Activated T-cell treated with anti-CD3 and anti-CD28 coated beads, Interleukin-2, amount 50 U/mL, for 72 hours (primary cell): ENCODE results near the gene FIGN. TPM values are rescaled to one million over a fixed set of nuclear protein-coding genes. Genes with fewer than 3 reads are reported as not detected.

Source experiments
- ATAC-seq, 2 donors: fragments of 150-1000 bp; cut with Tn5 transposase; replicated peaks in 1 of 2; 2 replicates each; pipeline ENCODE4 v1.10.0; 2021; ENCODE audit warnings: moderate library complexity in 2 of 2, mild to moderate bottlenecking in 1 of 2
- DNase-seq, 2 donors: peaks; one replicate each; pipeline ENCODE4 v3.0.0; 2021 to 2022; ENCODE audit warnings: mixed read lengths in 1 of 2
- H3K27ac Mint-ChIP-seq: one replicate; pipeline ENCODE4 v1.8.0; 2022; ENCODE audit warnings: mild to moderate bottlenecking, moderate library complexity, mixed read lengths
- H3K27me3 Mint-ChIP-seq: one replicate; pipeline ENCODE4 v1.8.0; 2022; ENCODE audit warnings: low read depth, mixed read lengths
- H3K36me3 Mint-ChIP-seq, 2 donors: one replicate each; pipeline ENCODE4 v1.8.0; 2022; ENCODE audit warnings: mixed read lengths in 2 of 2, mild to moderate bottlenecking in 1 of 2; ENCODE audit not compliant: insufficient read depth in 2 of 2
- H3K4me1 Mint-ChIP-seq: one replicate; pipeline ENCODE4 v1.8.0; 2022; ENCODE audit warnings: low read depth, mixed read lengths
- H3K4me3 Mint-ChIP-seq, 2 donors: one replicate each; pipeline ENCODE4 v1.8.0; 2022; ENCODE audit warnings: mild to moderate bottlenecking in 2 of 2, mixed read lengths in 2 of 2, moderate library complexity in 2 of 2
- H3K9me3 Mint-ChIP-seq, 2 donors: one replicate each; pipeline ENCODE4 v1.8.0; 2022; ENCODE audit warnings: mixed read lengths in 2 of 2
- total RNA-seq, 2 donors: library from RNA; stranded (reverse); gene quantifications; one replicate each; pipeline ENCODE4 v1.2.3, GENCODE V29; 2022

Gene FIGN
- total RNA-seq, 2 donors from 2014 or later: not detected

DNA sequence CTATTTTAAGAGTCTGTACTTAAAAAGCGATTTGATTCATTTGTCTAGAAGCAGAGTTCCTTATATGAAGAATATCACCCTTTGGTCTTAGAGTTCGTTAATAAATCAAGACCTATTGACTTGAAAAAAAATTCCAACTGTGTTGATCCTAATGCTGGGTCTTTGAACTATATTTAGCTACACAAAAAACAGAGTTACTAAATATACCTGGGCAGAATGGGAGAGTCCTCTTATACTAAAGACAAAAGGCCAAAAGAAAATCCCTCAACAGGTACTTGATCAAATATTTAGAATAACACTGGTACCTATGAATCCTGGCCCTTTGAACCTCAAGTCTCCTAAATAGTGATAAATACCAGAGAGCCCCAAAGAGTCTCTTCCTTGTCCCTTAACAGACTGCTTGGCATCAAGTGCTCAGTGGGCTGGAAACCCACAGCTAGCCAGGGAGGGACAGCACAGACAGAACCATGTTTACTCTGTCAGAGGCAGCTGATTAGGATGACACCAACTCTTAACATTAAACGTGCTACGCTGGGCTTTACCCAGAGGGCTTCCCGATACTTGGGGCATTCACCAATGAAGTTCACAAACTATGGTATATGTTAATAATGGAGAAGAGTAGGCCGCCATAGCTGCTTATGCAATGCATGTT is 95.1 kb downstream of the FIGN start:
- H3K9me3 Mint-ChIP-seq: no peaks in the 10 kb centered on the region

GRCh38 chr2:163637871-163638270 is 97.9 kb downstream of the FIGN start:
- H3K27ac Mint-ChIP-seq: no peak overlapping the region
- peaks cover 0 to 2% of the 10 kb centered on the region in 2 donors for H3K36me3 Mint-ChIP-seq
- peaks cover 2 to 3% of the 10 kb centered on the region in 2 donors for H3K9me3 Mint-ChIP-seq
- no peak overlapping the region for H3K4me3 Mint-ChIP-seq
- no peak for ATAC-seq
- no peaks in the 10 kb centered on the region for H3K4me1 Mint-ChIP-seq
- DNase-seq: no peak
- no peaks in the 10 kb centered on the region for H3K27me3 Mint-ChIP-seq

More for the DNA sequence above, 95.1 kb downstream of the FIGN start:
- Mint-ChIP-seq H3K27me3 (no peaks in the 10 kb centered on the region), H3K4me3 (no peak overlapping the region), H3K4me1 (no peaks in the 10 kb centered on the region), H3K36me3 (no peaks in the 10 kb centered on the region), H3K27ac (no peak overlapping the region)
- no peak for ATAC-seq
- no peak for DNase-seq

DNA sequence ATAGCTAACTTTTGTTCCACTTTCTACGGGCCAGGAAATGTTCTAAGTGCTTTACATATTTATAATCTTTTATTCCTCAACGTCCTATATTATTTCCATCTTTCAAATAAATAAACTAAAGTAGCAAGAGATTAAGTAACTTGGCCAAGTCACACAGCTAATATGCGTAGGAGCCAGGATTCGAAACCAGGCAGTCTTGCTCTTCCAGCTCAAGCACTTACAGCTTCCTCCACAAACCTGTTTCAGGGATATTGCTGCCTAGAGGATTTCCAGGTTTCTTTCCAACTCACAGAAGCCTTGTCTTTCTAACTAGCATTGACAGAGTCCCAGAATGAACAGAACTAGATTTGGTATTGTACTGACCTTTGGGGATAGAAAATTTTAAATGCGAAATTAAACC is 102.5 kb downstream of the FIGN start:
- ATAC-seq (no peak), DNase-seq (no peak)
- Mint-ChIP-seq H3K36me3 (peaks cover 0 to 2% of the 10 kb centered on the region in 2 donors), H3K4me1 (no peaks in the 10 kb centered on the region), H3K27me3 (no peaks in the 10 kb centered on the region), H3K27ac (no peak overlapping the region), H3K4me3 (no peak overlapping the region), H3K9me3 (peaks cover 2 to 3% of the 10 kb centered on the region in 2 donors)

GRCh38 chr2:163630836-163631235 is 105.0 kb downstream of the FIGN start:
- no peak overlapping the region for H3K27ac Mint-ChIP-seq
- DNase-seq (no peak), ATAC-seq (no peak)
- peaks cover 2 to 3% of the 10 kb centered on the region in 2 donors for H3K9me3 Mint-ChIP-seq
- H3K36me3 Mint-ChIP-seq: peaks cover 0 to 2% of the 10 kb centered on the region in 2 donors
- no peak overlapping the region for H3K4me3 Mint-ChIP-seq
- H3K27me3 Mint-ChIP-seq: no peaks in the 10 kb centered on the region
- H3K4me1 Mint-ChIP-seq: no peaks in the 10 kb centered on the region

GRCh38 chr2:163626639-163627109 is 109.1 kb downstream of the FIGN start:
- no peaks in the 10 kb centered on the region for H3K36me3 Mint-ChIP-seq
- no peaks in the 10 kb centered on the region for H3K9me3 Mint-ChIP-seq
- DNase-seq: no peak
- H3K4me3 Mint-ChIP-seq: no peak overlapping the region
- H3K27me3 Mint-ChIP-seq: no peaks in the 10 kb centered on the region
- H3K4me1 Mint-ChIP-seq: no peaks in the 10 kb centered on the region
- no peak overlapping the region for H3K27ac Mint-ChIP-seq
- ATAC-seq: no peak

- DNase-seq (no peak), ATAC-seq (no peak)
- no peaks in the 10 kb centered on the region for H3K9me3 Mint-ChIP-seq
- no peaks in the 10 kb centered on the region for H3K36me3 Mint-ChIP-seq
- no peak overlapping the region for H3K27ac Mint-ChIP-seq
- no peaks in the 10 kb centered on the region for H3K4me1 Mint-ChIP-seq
- H3K4me3 Mint-ChIP-seq: no peak overlapping the region
- no peaks in the 10 kb centered on the region for H3K27me3 Mint-ChIP-seq
These were observed 109.6 kb downstream of the FIGN start for GRCh38 chr2:163626208-163626607.

DNA sequence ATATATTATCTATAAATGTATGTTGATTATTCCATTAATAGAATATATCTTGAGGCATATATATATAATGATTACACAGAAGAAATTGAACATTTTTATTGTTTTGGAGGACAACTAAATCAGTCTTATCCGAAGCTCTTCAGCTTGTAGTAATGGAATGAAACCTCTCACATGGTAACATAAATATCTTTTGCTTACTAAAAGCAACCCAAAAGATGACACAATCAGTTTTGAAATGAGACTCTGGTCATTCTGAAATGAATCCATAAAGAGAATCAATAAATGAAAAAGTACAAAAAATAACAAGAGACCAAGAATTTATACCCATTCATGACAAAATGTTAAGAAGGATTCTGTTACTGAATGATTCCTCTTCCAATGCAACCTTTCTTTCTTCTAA is 110.2 kb downstream of the FIGN start:
- ATAC-seq: no peak
- H3K27ac Mint-ChIP-seq: no peak overlapping the region

DNA sequence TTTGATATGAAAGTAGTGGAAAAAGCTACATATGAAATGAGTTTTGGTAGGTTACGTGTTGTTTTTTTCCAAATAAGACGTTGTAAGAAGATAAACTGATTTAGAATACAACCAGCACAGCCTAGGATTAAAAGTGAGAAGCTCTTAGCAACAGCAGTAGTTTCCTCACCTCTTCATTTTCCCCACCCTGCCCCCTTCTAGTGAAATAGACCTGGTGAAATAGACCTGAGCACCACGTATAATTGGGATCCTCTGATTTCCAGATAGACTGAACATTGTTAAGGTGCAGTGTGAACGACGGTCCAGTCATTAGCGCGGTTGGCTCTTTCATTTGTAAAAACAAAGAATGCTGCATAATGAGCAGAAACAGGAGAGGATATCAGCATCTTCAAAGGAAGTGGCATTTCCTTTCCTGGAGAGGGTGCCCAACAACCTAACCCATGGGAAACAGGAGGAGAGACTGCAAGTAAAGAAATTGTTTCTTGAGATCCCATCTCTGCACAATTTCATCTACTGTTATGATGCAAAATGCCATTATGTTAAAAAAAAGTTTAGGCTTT is 114.3 kb downstream of the FIGN start:
- Mint-ChIP-seq H3K27ac (no peak overlapping the region), H3K4me3 (no peak overlapping the region), H3K27me3 (no peaks in the 10 kb centered on the region), H3K4me1 (no peaks in the 10 kb centered on the region), H3K36me3 (no peaks in the 10 kb centered on the region), H3K9me3 (no peaks in the 10 kb centered on the region)
- DNase-seq: no peak
- no peak for ATAC-seq

More for the DNA sequence above, 110.2 kb downstream of the FIGN start:
- DNase-seq: no peak
- Mint-ChIP-seq H3K9me3 (no peaks in the 10 kb centered on the region), H3K36me3 (no peaks in the 10 kb centered on the region), H3K4me1 (no peaks in the 10 kb centered on the region), H3K4me3 (no peak overlapping the region), H3K27me3 (no peaks in the 10 kb centered on the region)

DNA sequence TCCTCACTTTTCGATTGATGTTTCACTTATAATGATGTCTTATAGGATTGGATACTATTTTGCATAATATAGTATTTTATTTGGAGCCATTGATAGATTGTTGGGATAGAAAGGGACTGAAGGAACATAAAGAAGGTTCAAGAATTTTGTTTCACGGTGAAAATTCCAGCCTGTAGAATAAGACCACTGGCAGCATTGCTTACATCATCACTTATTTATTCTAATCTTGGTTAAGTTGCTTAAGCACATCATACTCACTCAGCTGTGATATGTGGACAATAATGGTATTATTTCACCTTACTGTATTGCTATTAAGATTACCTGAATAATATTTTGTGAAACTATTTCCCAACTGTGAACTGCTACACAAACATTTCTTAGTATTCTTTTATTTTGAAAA is 118.3 kb downstream of the FIGN start:
- no peaks in the 10 kb centered on the region for H3K36me3 Mint-ChIP-seq
- no peaks in the 10 kb centered on the region for H3K4me1 Mint-ChIP-seq
- H3K4me3 Mint-ChIP-seq: no peak overlapping the region
- DNase-seq (no peak), ATAC-seq (no peak)
- H3K27me3 Mint-ChIP-seq: no peaks in the 10 kb centered on the region
- H3K27ac Mint-ChIP-seq: no peak overlapping the region
- no peaks in the 10 kb centered on the region for H3K9me3 Mint-ChIP-seq

DNA sequence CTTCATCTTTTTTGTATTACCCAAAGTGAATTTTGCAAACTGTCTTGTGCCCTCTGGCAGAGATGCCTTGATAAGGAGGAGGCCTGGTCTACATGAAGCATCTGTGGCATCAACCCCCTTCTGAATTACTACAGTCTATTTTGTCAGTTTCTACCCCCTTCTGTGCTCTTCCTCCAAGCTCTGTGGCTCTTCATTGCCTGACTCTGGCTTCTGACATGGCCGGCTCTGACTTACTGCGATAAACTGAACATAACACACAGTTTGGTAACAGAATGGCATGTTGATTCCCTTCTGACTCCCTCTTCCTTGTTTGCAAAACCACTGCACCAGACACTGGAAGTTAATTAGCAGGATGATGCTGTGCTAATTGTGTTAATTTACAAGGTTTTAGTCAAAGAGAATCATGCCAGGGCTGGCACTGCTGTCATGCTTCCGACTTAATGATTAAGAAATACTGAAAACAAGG is 122.5 kb downstream of the FIGN start:
- Mint-ChIP-seq H3K9me3 (no peaks in the 10 kb centered on the region), H3K4me3 (no peak overlapping the region), H3K27ac (no peak overlapping the region), H3K27me3 (no peaks in the 10 kb centered on the region), H3K36me3 (no peaks in the 10 kb centered on the region), H3K4me1 (no peaks in the 10 kb centered on the region)
- ATAC-seq: no peak
- DNase-seq: no peak

- ATAC-seq (no peak), DNase-seq (no peak)
- no peak overlapping the region for H3K27ac Mint-ChIP-seq
- H3K4me3 Mint-ChIP-seq: no peak overlapping the region
- no peaks in the 10 kb centered on the region for H3K36me3 Mint-ChIP-seq
- no peaks in the 10 kb centered on the region for H3K4me1 Mint-ChIP-seq
- no peaks in the 10 kb centered on the region for H3K27me3 Mint-ChIP-seq
- H3K9me3 Mint-ChIP-seq: no peaks in the 10 kb centered on the region
These were observed 123.5 kb downstream of the FIGN start for GRCh38 chr2:163612332-163612731.

DNA sequence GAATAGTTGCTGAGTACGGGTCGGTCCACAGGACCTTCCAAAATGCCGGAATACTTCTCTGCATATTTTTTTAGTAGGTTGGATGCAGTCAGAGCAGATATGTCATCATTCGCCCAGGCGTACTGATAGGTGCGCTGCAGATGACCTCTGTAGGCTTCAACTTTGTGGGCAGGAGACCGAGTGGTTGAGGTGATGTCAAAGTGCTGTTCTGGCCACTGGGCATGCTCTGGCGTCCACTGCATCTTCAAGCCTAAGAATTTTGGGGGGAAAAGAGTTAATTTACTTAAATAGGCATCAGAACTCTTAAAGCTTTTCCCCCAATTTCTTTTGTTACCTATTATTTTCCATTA is 124.3 kb downstream of the FIGN start:
- H3K4me1 Mint-ChIP-seq: no peaks in the 10 kb centered on the region
- ATAC-seq (no peak), DNase-seq (no peak)
- H3K4me3 Mint-ChIP-seq: no peak overlapping the region
- no peaks in the 10 kb centered on the region for H3K9me3 Mint-ChIP-seq
- no peak overlapping the region for H3K27ac Mint-ChIP-seq
- H3K36me3 Mint-ChIP-seq: no peaks in the 10 kb centered on the region
- H3K27me3 Mint-ChIP-seq: no peaks in the 10 kb centered on the region

DNA sequence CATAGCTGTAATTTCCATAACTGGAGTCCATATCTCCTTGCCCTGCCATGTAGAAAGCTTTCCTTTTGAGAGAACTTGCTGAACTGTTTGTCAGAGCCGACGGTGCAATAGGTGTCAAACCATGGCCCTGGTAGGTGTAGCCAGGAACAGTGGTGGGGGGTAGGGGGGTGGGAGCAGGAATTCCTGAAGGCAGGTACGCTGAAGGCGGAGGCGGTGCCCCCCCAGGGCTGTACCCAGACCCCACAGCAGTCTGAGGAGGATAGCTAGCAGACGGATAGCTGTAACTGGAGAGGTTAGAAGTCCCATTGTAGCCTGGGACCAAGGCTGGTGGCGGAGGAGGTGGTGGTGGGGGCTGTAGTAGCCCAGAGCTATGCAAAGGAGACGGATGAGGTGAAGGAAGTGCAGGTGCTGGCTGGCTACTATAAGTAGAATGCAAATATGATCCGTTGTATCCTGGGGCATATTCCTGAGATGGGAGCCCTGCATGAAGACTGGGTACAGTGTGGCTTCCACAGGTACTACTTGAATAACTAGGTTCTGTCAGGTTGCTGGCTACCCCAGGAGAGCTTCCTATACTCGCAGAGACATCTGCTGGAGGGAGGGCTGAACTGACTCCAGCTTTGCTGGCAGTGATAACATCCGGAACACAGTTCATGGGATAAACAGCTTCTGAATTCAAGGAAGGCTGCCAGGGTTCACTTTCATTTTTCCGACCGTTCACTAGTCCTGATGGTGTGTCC is 124.8 kb downstream of the FIGN start:
- no peak overlapping the region for H3K4me3 Mint-ChIP-seq
- H3K27ac Mint-ChIP-seq: no peak overlapping the region
- H3K4me1 Mint-ChIP-seq: no peaks in the 10 kb centered on the region
- H3K27me3 Mint-ChIP-seq: no peaks in the 10 kb centered on the region
- ATAC-seq (no peak), DNase-seq (no peak)
- H3K9me3 Mint-ChIP-seq: no peaks in the 10 kb centered on the region
- H3K36me3 Mint-ChIP-seq: no peaks in the 10 kb centered on the region
